H4 (cell line): ENCODE measurements around the gene IDUA. TPM values are rescaled to one million over a fixed set of nuclear protein-coding genes. Genes with fewer than 3 reads are reported as not detected.
"Not testable (repeated sequence)": the region's sequence is repeated elsewhere in the genome, so short reads cannot be mapped to it uniquely, and the experiment has no call there.

ENCODE experiments used
- DNase-seq: peaks from one replicate; pipeline ENCODE4 v3.0.0-alpha.2; 2015; ENCODE audit warnings: low spot score
- total RNA-seq: library from RNA; depleted of rRNA; stranded (reverse); fragments of >200 nt; shearing (Covaris generic); gene quantifications from 2 replicates; pipeline ENCODE4 v1.2.3, GENCODE V29; 2014; rRNA removed

The IDUA gene
- total RNA-seq, 1 experiment from 2014 or later, result 5.3 TPM

- DNase-seq, result no peak
Measured at GRCh38 chr4:1045193-1045594, 58.4 kb downstream of the IDUA start.

- DNase-seq, result no peak
Measured at GRCh38 chr4:1045595-1046201, 58.9 kb downstream of the IDUA start.

- peak; percentile 77 for DNase-seq
Measured at GRCh38 chr4:1046581-1047011, 59.8 kb downstream of the IDUA start.

- no peak for DNase-seq
Measured at GRCh38 chr4:1047106-1047975, 60.5 kb downstream of the IDUA start.

GRCh38 chr4:1047976-1048772 is 61.3 kb downstream of the IDUA start:
- DNase-seq, result no peak

- no peak for DNase-seq
Measured at GRCh38 chr4:1048773-1049590, 62.1 kb downstream of the IDUA start.

GRCh38 chr4:1049591-1049905 is 62.7 kb downstream of the IDUA start:
- DNase-seq, result no peak

GRCh38 chr4:1050486-1051213 is 63.8 kb downstream of the IDUA start:
- no peak for DNase-seq

GRCh38 chr4:1051472-1051871 is 64.6 kb downstream of the IDUA start:
- DNase-seq, result no peak

GRCh38 chr4:1052231-1052671 is 65.4 kb downstream of the IDUA start:
- no peak for DNase-seq

GRCh38 chr4:1053080-1053661 is 66.3 kb downstream of the IDUA start:
- no peak for DNase-seq

GRCh38 chr4:1053891-1054290 is 67.0 kb downstream of the IDUA start:
- not testable (repeated sequence) for DNase-seq

Other genes with a start within 250 kb of the IDUA start
- 0.17 TPM in 1 of 2 replicates, not detected in the other for gene CPLX1, start 160.9 kb upstream of the IDUA start, total RNA-seq
- gene GAK, start 54.7 kb upstream of the IDUA start, total RNA-seq, result 49.5 and 73.0 TPM in 2 replicates
- 9.7 and 13.0 TPM in 2 replicates for gene TMEM175, start 54.6 kb upstream of the IDUA start, total RNA-seq
- 5.1 and 5.7 TPM in 2 replicates for gene DGKQ, start 13.5 kb upstream of the IDUA start, total RNA-seq
- 0.10 TPM in 1 of 2 replicates, not detected in the other for gene SLC26A1, start 6.4 kb downstream of the IDUA start, total RNA-seq
- 63.1 and 66.9 TPM in 2 replicates for gene FGFRL1, start 24.6 kb downstream of the IDUA start, total RNA-seq
- gene RNF212, start 126.5 kb downstream of the IDUA start, total RNA-seq, result not detected in 2 replicates
- 4.5 and 12.0 TPM in 2 replicates for gene SPON2, start 185.5 kb downstream of the IDUA start, total RNA-seq